H9 (cell line): ENCODE results near the gene GNA12. TPM values are rescaled to one million over a fixed set of nuclear protein-coding genes. Genes with fewer than 3 reads are reported as not detected.

ENCODE experiments used
- DNase-seq: peaks from one replicate; pipeline ENCODE4 v3.0.0-alpha.2; 2017
- H2AFZ ChIP-seq: one replicate; pipeline ENCODE4 v1.6.1; 2013; ENCODE audit warnings: mild to moderate bottlenecking, low read length, control low read depth, moderate library complexity
- H2AK5ac ChIP-seq: 2 replicates; pipeline ENCODE4 v1.6.1; 2013; ENCODE audit warnings: low read length, control low read depth, mixed read lengths; ENCODE audit not compliant: insufficient read length
- H2BK120ac ChIP-seq: one replicate; pipeline ENCODE4 v1.6.1; 2013; ENCODE audit warnings: low read depth, mild to moderate bottlenecking, low read length, control low read depth, inconsistent platforms; ENCODE audit not compliant: poor library complexity, severe bottlenecking
- H2BK12ac ChIP-seq: 2 replicates; pipeline ENCODE4 v1.6.1; 2013; ENCODE audit warnings: low read length, control low read depth, mixed read lengths, low read depth; ENCODE audit not compliant: insufficient read length
- H2BK15ac ChIP-seq: 2 replicates; pipeline ENCODE4 v1.6.1; 2013; ENCODE audit warnings: low read depth, low read length, control low read depth
- H2BK20ac ChIP-seq: one replicate; pipeline ENCODE4 v1.6.1; 2013; ENCODE audit warnings: low read depth, mild to moderate bottlenecking, low read length, control low read depth, inconsistent platforms; ENCODE audit not compliant: poor library complexity, severe bottlenecking
- H2BK5ac ChIP-seq: 2 replicates; pipeline ENCODE4 v1.6.1; 2013; ENCODE audit warnings: low read length, control low read depth, mixed read lengths; ENCODE audit not compliant: insufficient read length
- H3K14ac ChIP-seq: 2 replicates; pipeline ENCODE4 v1.6.1; 2013; ENCODE audit warnings: low read length, control low read depth; ENCODE audit not compliant: insufficient read depth
- H3K18ac ChIP-seq: 2 replicates; pipeline ENCODE4 v1.6.1; 2013; ENCODE audit warnings: low read depth, mild to moderate bottlenecking, mixed read lengths, low read length, control low read depth; ENCODE audit not compliant: insufficient read length
- H3K23ac ChIP-seq: 2 replicates; pipeline ENCODE4 v1.6.1; 2013; ENCODE audit warnings: low read length, control low read depth, mixed read lengths, low read depth; ENCODE audit not compliant: insufficient read length
- H3K23me2 ChIP-seq: 2 replicates; pipeline ENCODE4 v1.6.1; 2013; ENCODE audit warnings: low read depth, mild to moderate bottlenecking, mixed read lengths, low read length, control low read depth; ENCODE audit not compliant: insufficient read length, poor library complexity, severe bottlenecking
- H3K27ac ChIP-seq: 2 replicates; pipeline ENCODE4 v1.5.1; 2013; ENCODE audit warnings: low read length, control low read depth, mixed read lengths, low read depth; ENCODE audit not compliant: insufficient read length
- H3K27me3 ChIP-seq: 2 replicates; pipeline ENCODE4 v1.6.1; 2013; ENCODE audit warnings: low read length, control low read depth, inconsistent platforms; ENCODE audit not compliant: insufficient read depth
- H3K4ac ChIP-seq: 2 replicates; pipeline ENCODE4 v1.6.1; 2013; ENCODE audit warnings: low read depth, mild to moderate bottlenecking, control low read depth, inconsistent platforms, low read length, moderate library complexity
- H3K4me1 ChIP-seq: 2 replicates; pipeline ENCODE4 v1.6.1; 2013; ENCODE audit warnings: low read length, control low read depth, inconsistent platforms; ENCODE audit not compliant: insufficient read depth
- H3K4me2 ChIP-seq: 2 replicates; pipeline ENCODE4 v1.6.1; 2013; ENCODE audit warnings: low read length, control low read depth, mixed read lengths; ENCODE audit not compliant: insufficient read length, insufficient read depth
- H3K56ac ChIP-seq: 2 replicates; pipeline ENCODE4 v1.6.1; 2013; ENCODE audit warnings: low read depth, mild to moderate bottlenecking, mixed read lengths, low read length, control low read depth; ENCODE audit not compliant: insufficient read length
- H3K79me1 ChIP-seq: 2 replicates; pipeline ENCODE4 v1.6.1; 2013; ENCODE audit warnings: low read depth, mild to moderate bottlenecking, moderate library complexity, low read length, control low read depth, inconsistent platforms; ENCODE audit not compliant: insufficient read depth, poor library complexity, severe bottlenecking
- H3K79me2 ChIP-seq: 2 replicates; pipeline ENCODE4 v1.6.1; 2013; ENCODE audit warnings: low read length, control low read depth, inconsistent platforms; ENCODE audit not compliant: insufficient read depth
- H3K9ac ChIP-seq: 2 replicates; pipeline ENCODE4 v1.6.1; 2013; ENCODE audit warnings: low read length, control low read depth, mixed read lengths; ENCODE audit not compliant: insufficient read length; ENCODE audit errors: extremely low read depth
- H3K9me3 ChIP-seq: one replicate; pipeline ENCODE4 v1.6.1; 2013; ENCODE audit warnings: low read depth, low read length, inconsistent platforms; ENCODE audit not compliant: control insufficient read depth
- H3T11ph ChIP-seq: one replicate; pipeline ENCODE4 v1.6.1; 2013; ENCODE audit warnings: mild to moderate bottlenecking, low read length, control low read depth, inconsistent platforms
- H4K20me1 ChIP-seq: one replicate; pipeline ENCODE4 v1.6.1; 2013; ENCODE audit not compliant: control insufficient read depth, insufficient read length, insufficient read depth
- H4K5ac ChIP-seq: 2 replicates; pipeline ENCODE4 v1.6.1; 2013; ENCODE audit warnings: low read depth, mild to moderate bottlenecking, mixed read lengths, low read length, control low read depth; ENCODE audit not compliant: insufficient read length
- H4K8ac ChIP-seq: replicated peaks from 2 replicates; pipeline ENCODE4 v1.6.1; 2013; ENCODE audit warnings: low read length, control low read depth, mixed read lengths, low read depth; ENCODE audit not compliant: insufficient read length
- H4K91ac ChIP-seq: 2 replicates; pipeline ENCODE4 v1.6.1; 2013; ENCODE audit warnings: low read depth, mild to moderate bottlenecking, moderate library complexity, mixed read lengths, low read length, control low read depth; ENCODE audit not compliant: insufficient read length
- H3K27ac Mint-ChIP-seq, 3 experiments: 2 replicates in 2 of 3; 3 replicates in 1 of 3; pipeline ENCODE4 v1.8.0; 2020 to 2021; ENCODE audit warnings: mixed read lengths in 3 of 3, mild to moderate bottlenecking in 1 of 3, moderate library complexity in 1 of 3
- H3K27me3 Mint-ChIP-seq: 2 replicates; pipeline ENCODE4 v1.8.0; 2021; ENCODE audit warnings: low read depth, mild to moderate bottlenecking, moderate library complexity, mixed read lengths
- H3K36me3 Mint-ChIP-seq, 3 experiments: 2 replicates in 2 of 3; 3 replicates in 1 of 3; pipeline ENCODE4 v1.8.0; 2020 to 2021; ENCODE audit warnings: low read depth in 3 of 3, mixed read lengths in 3 of 3; ENCODE audit not compliant: insufficient read depth in 1 of 3
- H3K4me1 Mint-ChIP-seq, 2 experiments: 2 replicates each; pipeline ENCODE4 v1.8.0; 2020; ENCODE audit warnings: mixed read lengths in 2 of 2
- H3K4me3 Mint-ChIP-seq, 2 experiments: 2 replicates in 1 of 2; 3 replicates in 1 of 2; pipeline ENCODE4 v1.8.0; 2020 to 2021; ENCODE audit warnings: mild to moderate bottlenecking in 2 of 2, mixed read lengths in 2 of 2, moderate library complexity in 1 of 2
- H3K9me3 Mint-ChIP-seq, 2 experiments: 2 replicates in 1 of 2; 3 replicates in 1 of 2; pipeline ENCODE4 v1.8.0; 2020; ENCODE audit warnings: mild to moderate bottlenecking in 2 of 2, mixed read lengths in 2 of 2, moderate library complexity in 1 of 2
- WGBS: extraction: QIAGEN DNeasy Blood & Tissue Kit; methylation state at CpG from one replicate; pipeline ENCODE4 v1.1.7; 2013; ENCODE audit warnings: missing lambda C conversion rate, low lambda C conversion rate, mixed read lengths; ENCODE audit not compliant: insufficient read length; ENCODE audit errors: extremely low coverage; 5-methylcytosine and 5-hydroxymethylcytosine counted together
- total RNA-seq: library from RNA; stranded (reverse); gene quantifications from 2 replicates; pipeline ENCODE4 v1.2.1, GENCODE V29; 2021
- TF ChIP-seq, protein P1 (sequence below): fragments of 200-600 bp; sonication (generic); conservative IDR thresholded peaks from 3 replicates; pipeline ENCODE4 v1.8.0; 2021; ENCODE audit warnings: antibody characterized with exemption, mild to moderate bottlenecking

Gene GNA12
- total RNA-seq, 1 experiment from 2014 or later = 60.2 TPM

DNA sequence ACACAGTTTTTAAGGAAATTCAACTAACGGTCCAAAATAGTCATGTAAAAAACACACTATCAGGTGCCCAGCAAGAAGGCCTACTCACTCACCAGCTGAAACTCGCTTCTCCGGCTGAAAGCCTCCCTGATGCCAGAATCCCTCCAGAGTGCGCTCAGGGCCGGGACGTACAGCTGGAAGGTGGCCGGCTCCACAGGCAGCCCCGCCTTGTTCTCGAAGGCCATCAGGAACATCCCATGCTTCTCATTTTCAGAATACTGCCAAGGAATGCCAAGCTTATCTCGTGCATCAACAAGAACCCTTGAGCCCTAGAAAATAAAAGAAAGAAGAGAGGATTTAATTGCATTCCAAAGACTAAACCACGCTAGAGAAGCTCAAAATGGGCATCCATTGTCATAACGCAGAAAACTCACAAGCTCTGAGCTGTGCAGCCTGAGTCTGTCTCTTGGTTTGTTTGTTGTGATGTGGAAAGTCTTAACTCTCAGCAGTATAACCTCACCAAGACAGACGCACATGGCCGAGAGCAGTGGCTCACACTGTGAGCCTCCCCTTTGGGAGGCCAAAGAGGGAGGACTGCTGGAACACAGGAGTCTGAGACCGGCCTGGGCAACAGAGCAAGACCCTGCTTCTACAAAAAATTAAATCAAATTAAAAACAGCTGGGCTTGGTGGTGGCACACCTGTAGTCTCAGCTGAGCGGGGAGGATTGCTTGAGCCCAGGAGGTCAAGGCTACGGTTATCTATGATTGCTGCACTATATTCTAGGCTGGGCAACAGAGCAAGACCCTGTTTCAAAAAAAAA, 49.1 kb downstream of the GNA12 start:
- H3K27ac Mint-ChIP-seq = no peak overlapping the region
- H3K4me1 Mint-ChIP-seq = peaks cover 10 to 21% of the 10 kb centered on the region in 2 experiments
- H3K23ac ChIP-seq = no peak overlapping the region
- no peak overlapping the region for H2AFZ ChIP-seq
- H3K18ac ChIP-seq = no peak overlapping the region
- peaks cover 4% of the 10 kb centered on the region; the same call in 1 of the 2 replicates for H3K4me1 ChIP-seq
- H3K56ac ChIP-seq = no peak overlapping the region
- H3K36me3 Mint-ChIP-seq = peaks cover 25 to 44% (median 40%) of the 10 kb centered on the region in 3 experiments; a peak in 6 of 7 replicates
- no peaks in the 10 kb centered on the region for H3K27me3 ChIP-seq
- no CpG with 5 or more reads among the region's 17 CpGs for WGBS
- H4K91ac ChIP-seq = no peak overlapping the region
- H3K4me3 Mint-ChIP-seq = no peak overlapping the region
- no peak overlapping the region for H2BK20ac ChIP-seq
- no peak overlapping the region for H4K8ac ChIP-seq
- TF ChIP-seq, protein P1, sequence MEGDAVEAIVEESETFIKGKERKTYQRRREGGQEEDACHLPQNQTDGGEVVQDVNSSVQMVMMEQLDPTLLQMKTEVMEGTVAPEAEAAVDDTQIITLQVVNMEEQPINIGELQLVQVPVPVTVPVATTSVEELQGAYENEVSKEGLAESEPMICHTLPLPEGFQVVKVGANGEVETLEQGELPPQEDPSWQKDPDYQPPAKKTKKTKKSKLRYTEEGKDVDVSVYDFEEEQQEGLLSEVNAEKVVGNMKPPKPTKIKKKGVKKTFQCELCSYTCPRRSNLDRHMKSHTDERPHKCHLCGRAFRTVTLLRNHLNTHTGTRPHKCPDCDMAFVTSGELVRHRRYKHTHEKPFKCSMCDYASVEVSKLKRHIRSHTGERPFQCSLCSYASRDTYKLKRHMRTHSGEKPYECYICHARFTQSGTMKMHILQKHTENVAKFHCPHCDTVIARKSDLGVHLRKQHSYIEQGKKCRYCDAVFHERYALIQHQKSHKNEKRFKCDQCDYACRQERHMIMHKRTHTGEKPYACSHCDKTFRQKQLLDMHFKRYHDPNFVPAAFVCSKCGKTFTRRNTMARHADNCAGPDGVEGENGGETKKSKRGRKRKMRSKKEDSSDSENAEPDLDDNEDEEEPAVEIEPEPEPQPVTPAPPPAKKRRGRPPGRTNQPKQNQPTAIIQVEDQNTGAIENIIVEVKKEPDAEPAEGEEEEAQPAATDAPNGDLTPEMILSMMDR = no peak
- H3K9ac ChIP-seq = no peak overlapping the region
- H3K23me2 ChIP-seq = no peaks in the 10 kb centered on the region
- no peak overlapping the region for H3K14ac ChIP-seq
- H2BK12ac ChIP-seq = no peak overlapping the region
- 0 out of 2 replicates have a peak overlapping the region, but pooled peaks have one; percentile 54 for H2BK15ac ChIP-seq
- no peak overlapping the region for H2BK120ac ChIP-seq
- no peak overlapping the region for H3K4ac ChIP-seq
- H3K9me3 ChIP-seq = no peaks in the 10 kb centered on the region
- H3K79me1 ChIP-seq = no peaks in the 10 kb centered on the region
- DNase-seq = no peak
- H3K4me2 ChIP-seq = no peak overlapping the region
- H2AK5ac ChIP-seq = no peak overlapping the region
- no peaks in the 10 kb centered on the region; a peak in 1 of 5 replicates for H3K9me3 Mint-ChIP-seq
- no peaks in the 10 kb centered on the region for H3K27me3 Mint-ChIP-seq
- no peak overlapping the region for H3T11ph ChIP-seq
- no peak overlapping the region for H2BK5ac ChIP-seq
- H3K79me2 ChIP-seq = peaks cover 17% of the 10 kb centered on the region; the same call in 1 of the 2 replicates
- no peaks in the 10 kb centered on the region for H4K20me1 ChIP-seq
- no peak overlapping the region for H4K5ac ChIP-seq
- H3K27ac ChIP-seq = no peak overlapping the region
